ENCODE results near the gene PAGE2B. TPM values are rescaled to one million over a fixed set of nuclear protein-coding genes. Genes with fewer than 3 reads are reported as not detected.

The PAGE2B gene
- total RNA-seq (2021) (not detected in 2 replicates), Bru-seq, nascent RNA (percentile 14 among the genes with signal in this experiment), BruChase-seq, experiment 1, labeled RNA remaining after a 2-hour chase (percentile 19 among the genes with signal in this experiment), BruChase-seq, experiment 2, labeled RNA remaining after a 6-hour chase (percentile 13 among the genes with signal in this experiment)
- long read RNA-seq: 0 reads

- BruUV-seq (replicated peaks): no TSS peak
- Histone ChIP-seq H3K36me3 (ENCODE audit: insufficient read depth, low read length, poor library complexity, severe bottlenecking) (no peaks in the 10 kb centered on the region), H3K4me3 (ENCODE audit: low read depth, low read length, poor library complexity, severe bottlenecking) (no peak within 1 kb of the TSS), H3K27ac (ENCODE audit: low read depth, low read length, poor library complexity, severe bottlenecking) (no peak within 1 kb of the TSS), H3K4me1 (ENCODE audit: insufficient read depth, low read length, poor library complexity, severe bottlenecking) (no peaks in the 10 kb centered on the region), H3K9me3 (ENCODE audit: low read depth, low read length, poor library complexity, severe bottlenecking) (no peaks in the 10 kb centered on the region), H3K27me3 (replicated peaks; ENCODE audit: insufficient read depth, low read depth, low read length, poor library complexity) (no peaks in the 10 kb centered on the region)
- intact Hi-C loops (cut with micrococcal nuclease; ENCODE audit: unreplicated experiment): no loop called here
- TF ChIP-seq CTCF (conservative IDR thresholded peaks at IDR 0.05; ENCODE audit: low read depth, low read length) (no peak), EZH2 (IDR thresholded peaks at IDR 0.05; ENCODE audit: borderline replicate concordance, low read depth, low read length, poor library complexity, severe bottlenecking) (no peak)
- ChIA-PET CTCF (no interaction called here), POLR2A (ENCODE audit: low non-redundant PET) (no interaction called here)
- DNase-seq (ENCODE audit: low spot score): no peak
Measured at GRCh38 chrX:55074851-55075467, at the start of gene PAGE2B. PAGE2B (plus strand) TSS chrX:55075030; CDS start chrX:55076042, 1,012 bp downstream.

GRCh38 chrX:55026143-55026542 is 48.7 kb upstream of the PAGE2B start:
- ChIA-PET CTCF (no interaction called here), POLR2A (ENCODE audit: low non-redundant PET) (no interaction called here)
- no peak for TF ChIP-seq CTCF (conservative IDR thresholded peaks at IDR 0.05; ENCODE audit: low read depth, low read length)
- TF ChIP-seq EZH2 (IDR thresholded peaks at IDR 0.05; ENCODE audit: borderline replicate concordance, low read depth, low read length, poor library complexity, severe bottlenecking): no peak
- no peak for DNase-seq (ENCODE audit: low spot score)
- Histone ChIP-seq H3K9me3 (ENCODE audit: low read depth, low read length, poor library complexity, severe bottlenecking) (no peaks in the 10 kb centered on the region), H3K27ac (ENCODE audit: low read depth, low read length, poor library complexity, severe bottlenecking) (no peak overlapping the region), H3K4me3 (ENCODE audit: low read depth, low read length, poor library complexity, severe bottlenecking) (no peak overlapping the region), H3K36me3 (ENCODE audit: insufficient read depth, low read length, poor library complexity, severe bottlenecking) (no peaks in the 10 kb centered on the region), H3K27me3 (replicated peaks; ENCODE audit: insufficient read depth, low read depth, low read length, poor library complexity) (no peaks in the 10 kb centered on the region), H3K4me1 (ENCODE audit: insufficient read depth, low read length, poor library complexity, severe bottlenecking) (no peaks in the 10 kb centered on the region)
- BruUV-seq (replicated peaks): no TSS peak
- intact Hi-C loops (cut with micrococcal nuclease; ENCODE audit: unreplicated experiment): no loop called here

- ChIA-PET CTCF (no interaction called here), POLR2A (ENCODE audit: low non-redundant PET) (no interaction called here)
- Histone ChIP-seq H3K4me1 (ENCODE audit: insufficient read depth, low read length, poor library complexity, severe bottlenecking) (no peaks in the 10 kb centered on the region), H3K4me3 (ENCODE audit: low read depth, low read length, poor library complexity, severe bottlenecking) (no peak overlapping the region), H3K27me3 (replicated peaks; ENCODE audit: insufficient read depth, low read depth, low read length, poor library complexity) (no peaks in the 10 kb centered on the region), H3K27ac (ENCODE audit: low read depth, low read length, poor library complexity, severe bottlenecking) (no peak overlapping the region), H3K9me3 (ENCODE audit: low read depth, low read length, poor library complexity, severe bottlenecking) (no peaks in the 10 kb centered on the region), H3K36me3 (ENCODE audit: insufficient read depth, low read length, poor library complexity, severe bottlenecking) (no peaks in the 10 kb centered on the region)
- no peak for DNase-seq (ENCODE audit: low spot score)
- BruUV-seq (replicated peaks): no TSS peak
- intact Hi-C loops (cut with micrococcal nuclease; ENCODE audit: unreplicated experiment): no loop called here
- TF ChIP-seq EZH2 (IDR thresholded peaks at IDR 0.05; ENCODE audit: borderline replicate concordance, low read depth, low read length, poor library complexity, severe bottlenecking) (no peak), CTCF (conservative IDR thresholded peaks at IDR 0.05; ENCODE audit: low read depth, low read length) (no peak)
Measured at GRCh38 chrX:55026840-55027239, 48.0 kb upstream of the PAGE2B start.
